ENCODE measurements around the gene PCDH9. TPM values are rescaled to one million over a fixed set of nuclear protein-coding genes. Genes with fewer than 3 reads are reported as not detected.

Gene PCDH9
- total and polyA plus RNA-seq, 2 experiments from 2014 or later = 0.56 to 0.76 TPM

GRCh38 chr13:67004511-67004910 is 225.6 kb downstream of the PCDH9 start:
- DNase-seq = no peak

GRCh38 chr13:67003743-67004142 is 226.4 kb downstream of the PCDH9 start:
- H3K27me3 ChIP-seq (replicated peaks; ENCODE audit: insufficient read depth) = no peaks in the 10 kb centered on the region
- H3K9me3 ChIP-seq (ENCODE audit: low read depth) = peaks cover 3% of the 10 kb centered on the region
- in situ Hi-C loops (cut with MboI) = no loop called here
- H3K9ac ChIP-seq = no peak overlapping the region
- H3K4me3 ChIP-seq = no peak overlapping the region
- no peak for TF ChIP-seq EZH2phosphoT487 (IDR thresholded peaks at IDR 0.05; ENCODE audit: insufficient read depth, low read depth)
- no peak for TF ChIP-seq EZH2 (IDR thresholded peaks at IDR 0.05; ENCODE audit: insufficient read depth, poor library complexity, severe bottlenecking)
- no peaks in the 10 kb centered on the region for H3K9me2 ChIP-seq (ENCODE audit: insufficient read depth)
- DNase-seq = no peak
- no peak overlapping the region for H2AFZ ChIP-seq
- H4K20me1 ChIP-seq (ENCODE audit: insufficient read depth) = no peaks in the 10 kb centered on the region; the same call in 1 of the 2 replicates
- 7 to 8% methylated on average over 7 of the region's 7 CpGs for WGBS, 2 experiments (ENCODE audit: low coverage in 1 of 2, low lambda C conversion rate in 2 of 2, missing lambda C conversion rate in 2 of 2)
- no peak overlapping the region for H3K27ac ChIP-seq
- no peaks in the 10 kb centered on the region for H3F3A ChIP-seq (ENCODE audit: insufficient read depth)
- H3K79me2 ChIP-seq (ENCODE audit: insufficient read depth) = no peaks in the 10 kb centered on the region
- H3K36me3 ChIP-seq (ENCODE audit: low read depth) = no peaks in the 10 kb centered on the region
- no peaks in the 10 kb centered on the region for H3K4me1 ChIP-seq (ENCODE audit: insufficient read depth)
- H3K4me2 ChIP-seq (ENCODE audit: unreplicated experiment) = no peak overlapping the region

More at GRCh38 chr13:67004511-67004910, 225.6 kb downstream of the PCDH9 start:
- Histone ChIP-seq H3K27me3 (replicated peaks; ENCODE audit: insufficient read depth) (no peaks in the 10 kb centered on the region), H3F3A (ENCODE audit: insufficient read depth) (no peaks in the 10 kb centered on the region), H3K9me3 (ENCODE audit: low read depth) (peaks cover 3% of the 10 kb centered on the region), H2AFZ (no peak overlapping the region), H4K20me1 (ENCODE audit: insufficient read depth) (no peaks in the 10 kb centered on the region; the same call in 1 of the 2 replicates), H3K4me1 (ENCODE audit: insufficient read depth) (no peaks in the 10 kb centered on the region), H3K79me2 (ENCODE audit: insufficient read depth) (no peaks in the 10 kb centered on the region), H3K9ac (no peak overlapping the region), H3K9me2 (ENCODE audit: insufficient read depth) (no peaks in the 10 kb centered on the region), H3K36me3 (ENCODE audit: low read depth) (no peaks in the 10 kb centered on the region), H3K4me2 (ENCODE audit: unreplicated experiment) (no peak overlapping the region), H3K27ac (no peak overlapping the region), H3K4me3 (no peak overlapping the region)
- in situ Hi-C loops (cut with MboI) = no loop called here
- TF ChIP-seq EZH2 (IDR thresholded peaks at IDR 0.05; ENCODE audit: insufficient read depth, poor library complexity, severe bottlenecking) = no peak
- 11 to 25% methylated on average over 1 of the region's 1 CpG for WGBS, 2 experiments (ENCODE audit: low coverage in 1 of 2, low lambda C conversion rate in 2 of 2, missing lambda C conversion rate in 2 of 2)

GRCh38 chr13:67001363-67001762 is 228.8 kb downstream of the PCDH9 start:
- peaks cover 3% of the 10 kb centered on the region for H3K9me3 ChIP-seq (ENCODE audit: low read depth)
- no peaks in the 10 kb centered on the region; the same call in 1 of the 2 replicates for H4K20me1 ChIP-seq (ENCODE audit: insufficient read depth)
- H3K4me3 ChIP-seq = no peak overlapping the region
- no peak overlapping the region for H3K27ac ChIP-seq
- H3K36me3 ChIP-seq (ENCODE audit: low read depth) = no peaks in the 10 kb centered on the region
- H3K9me2 ChIP-seq (ENCODE audit: insufficient read depth) = no peaks in the 10 kb centered on the region
- no peak for DNase-seq
- H3K27me3 ChIP-seq (replicated peaks; ENCODE audit: insufficient read depth) = no peaks in the 10 kb centered on the region
- 33 to 51% methylated on average over 5 of the region's 5 CpGs for WGBS, 2 experiments (ENCODE audit: low coverage in 1 of 2, low lambda C conversion rate in 2 of 2, missing lambda C conversion rate in 2 of 2)
- no peaks in the 10 kb centered on the region for H3F3A ChIP-seq (ENCODE audit: insufficient read depth)
- no peaks in the 10 kb centered on the region for H3K4me1 ChIP-seq (ENCODE audit: insufficient read depth)
- H2AFZ ChIP-seq = no peak overlapping the region
- H3K9ac ChIP-seq = no peak overlapping the region
- TF ChIP-seq EZH2phosphoT487 (IDR thresholded peaks at IDR 0.05; ENCODE audit: insufficient read depth, low read depth) (no peak), EZH2 (IDR thresholded peaks at IDR 0.05; ENCODE audit: insufficient read depth, poor library complexity, severe bottlenecking) (no peak)
- no peak overlapping the region for H3K4me2 ChIP-seq (ENCODE audit: unreplicated experiment)
- in situ Hi-C loops (cut with MboI) = no loop called here
- no peaks in the 10 kb centered on the region for H3K79me2 ChIP-seq (ENCODE audit: insufficient read depth)

- no peak overlapping the region for H3K9ac ChIP-seq
- H4K20me1 ChIP-seq (ENCODE audit: insufficient read depth) = no peaks in the 10 kb centered on the region; the same call in 1 of the 2 replicates
- no peak for DNase-seq
- TF ChIP-seq EZH2phosphoT487 (IDR thresholded peaks at IDR 0.05; ENCODE audit: insufficient read depth, low read depth) = no peak
- TF ChIP-seq EZH2 (IDR thresholded peaks at IDR 0.05; ENCODE audit: insufficient read depth, poor library complexity, severe bottlenecking) = no peak
- no peaks in the 10 kb centered on the region for H3K27me3 ChIP-seq (replicated peaks; ENCODE audit: insufficient read depth)
- no peaks in the 10 kb centered on the region for H3K36me3 ChIP-seq (ENCODE audit: low read depth)
- no peaks in the 10 kb centered on the region for H3F3A ChIP-seq (ENCODE audit: insufficient read depth)
- H3K4me3 ChIP-seq = no peak overlapping the region
- 33 to 40% methylated on average over 1 of the region's 1 CpG for WGBS, 2 experiments (ENCODE audit: low coverage in 1 of 2, low lambda C conversion rate in 2 of 2, missing lambda C conversion rate in 2 of 2)
- no peak overlapping the region for H3K4me2 ChIP-seq (ENCODE audit: unreplicated experiment)
- H3K9me3 ChIP-seq (ENCODE audit: low read depth) = no peaks in the 10 kb centered on the region
- H3K27ac ChIP-seq = no peak overlapping the region
- in situ Hi-C loops (cut with MboI) = no loop called here
- H3K79me2 ChIP-seq (ENCODE audit: insufficient read depth) = no peaks in the 10 kb centered on the region
- no peak overlapping the region for H2AFZ ChIP-seq
- H3K4me1 ChIP-seq (ENCODE audit: insufficient read depth) = no peaks in the 10 kb centered on the region
- no peaks in the 10 kb centered on the region for H3K9me2 ChIP-seq (ENCODE audit: insufficient read depth)
Observed at GRCh38 chr13:66996503-66996902, 233.6 kb downstream of the PCDH9 start.

GRCh38 chr13:66995203-66995611 is 234.9 kb downstream of the PCDH9 start:
- no peak for TF ChIP-seq EZH2phosphoT487 (IDR thresholded peaks at IDR 0.05; ENCODE audit: insufficient read depth, low read depth)
- TF ChIP-seq EZH2 (IDR thresholded peaks at IDR 0.05; ENCODE audit: insufficient read depth, poor library complexity, severe bottlenecking) = no peak
- H3K9me3 ChIP-seq (ENCODE audit: low read depth) = no peaks in the 10 kb centered on the region
- no peaks in the 10 kb centered on the region for H4K20me1 ChIP-seq (ENCODE audit: insufficient read depth)
- H3K27ac ChIP-seq = no peak overlapping the region
- H3F3A ChIP-seq (ENCODE audit: insufficient read depth) = no peaks in the 10 kb centered on the region
- H3K4me2 ChIP-seq (ENCODE audit: unreplicated experiment) = no peak overlapping the region
- H3K9me2 ChIP-seq (ENCODE audit: insufficient read depth) = no peaks in the 10 kb centered on the region
- H2AFZ ChIP-seq = no peak overlapping the region
- no peaks in the 10 kb centered on the region for H3K4me1 ChIP-seq (ENCODE audit: insufficient read depth)
- no peaks in the 10 kb centered on the region for H3K36me3 ChIP-seq (ENCODE audit: low read depth)
- no peak overlapping the region for H3K9ac ChIP-seq
- DNase-seq = no peak
- H3K27me3 ChIP-seq (replicated peaks; ENCODE audit: insufficient read depth) = no peaks in the 10 kb centered on the region
- 35 to 37% methylated on average over 5 of the region's 5 CpGs for WGBS, 2 experiments (ENCODE audit: low coverage in 1 of 2, low lambda C conversion rate in 2 of 2, missing lambda C conversion rate in 2 of 2)
- H3K79me2 ChIP-seq (ENCODE audit: insufficient read depth) = no peaks in the 10 kb centered on the region
- in situ Hi-C loops (cut with MboI) = no loop called here
- H3K4me3 ChIP-seq = no peak overlapping the region
